ENCODE results near the gene GSG1L2.

DNA sequence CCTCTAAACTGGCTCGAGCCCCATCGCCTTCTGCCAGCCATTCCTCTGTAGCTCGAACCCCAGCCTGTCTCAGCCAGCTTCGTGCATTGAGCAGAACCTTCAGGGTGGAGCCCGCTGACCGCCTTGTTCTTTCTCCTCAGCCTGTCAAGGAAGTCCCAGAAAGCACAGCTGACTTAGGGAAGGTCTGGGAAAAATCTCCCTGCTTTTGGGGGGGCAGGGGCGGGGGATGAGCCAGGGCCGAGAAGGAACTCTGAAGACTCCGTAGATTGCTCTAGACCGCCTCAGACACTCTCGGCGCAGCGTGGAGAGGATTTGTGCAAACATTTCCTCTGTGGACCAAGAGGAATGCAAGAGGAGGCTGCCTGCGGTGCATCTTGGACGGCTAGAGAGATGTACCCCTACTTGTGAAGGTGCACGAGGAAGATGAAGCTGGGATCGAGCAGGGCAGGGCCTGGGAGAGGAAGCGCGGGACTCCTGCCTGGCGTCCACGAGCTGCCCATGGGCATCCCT lies 3.8 kb upstream of the GSG1L2 start, which contains the start of gene GLP2R:
- TF ChIP-seq POLR2A (IDR thresholded peaks at IDR 0.05) = no peak
- TF ChIP-seq, protein P1, sequence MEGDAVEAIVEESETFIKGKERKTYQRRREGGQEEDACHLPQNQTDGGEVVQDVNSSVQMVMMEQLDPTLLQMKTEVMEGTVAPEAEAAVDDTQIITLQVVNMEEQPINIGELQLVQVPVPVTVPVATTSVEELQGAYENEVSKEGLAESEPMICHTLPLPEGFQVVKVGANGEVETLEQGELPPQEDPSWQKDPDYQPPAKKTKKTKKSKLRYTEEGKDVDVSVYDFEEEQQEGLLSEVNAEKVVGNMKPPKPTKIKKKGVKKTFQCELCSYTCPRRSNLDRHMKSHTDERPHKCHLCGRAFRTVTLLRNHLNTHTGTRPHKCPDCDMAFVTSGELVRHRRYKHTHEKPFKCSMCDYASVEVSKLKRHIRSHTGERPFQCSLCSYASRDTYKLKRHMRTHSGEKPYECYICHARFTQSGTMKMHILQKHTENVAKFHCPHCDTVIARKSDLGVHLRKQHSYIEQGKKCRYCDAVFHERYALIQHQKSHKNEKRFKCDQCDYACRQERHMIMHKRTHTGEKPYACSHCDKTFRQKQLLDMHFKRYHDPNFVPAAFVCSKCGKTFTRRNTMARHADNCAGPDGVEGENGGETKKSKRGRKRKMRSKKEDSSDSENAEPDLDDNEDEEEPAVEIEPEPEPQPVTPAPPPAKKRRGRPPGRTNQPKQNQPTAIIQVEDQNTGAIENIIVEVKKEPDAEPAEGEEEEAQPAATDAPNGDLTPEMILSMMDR (IDR thresholded peaks at IDR 0.05) = no peak

Measured in right lobe of liver (tissue), 4 donors.